Liver (tissue), 9 donors: ENCODE measurements around the gene ATF4. TPM values are rescaled to one million over a fixed set of nuclear protein-coding genes. Genes with fewer than 3 reads are reported as not detected.

ENCODE experiments used
- DNase-seq: peaks from one replicate; pipeline ENCODE4 v3.0.0-alpha.2; 2017; ENCODE audit warnings: low spot score
- H3K27ac ChIP-seq, 2 donors: one replicate each; pipeline ENCODE4 v1.7.0; 2013; ENCODE audit warnings: inconsistent platforms in 2 of 2, low read length in 2 of 2, control low read depth in 1 of 2, low read depth in 1 of 2, mild to moderate bottlenecking in 1 of 2
- H3K27me3 ChIP-seq, 4 donors: one replicate each; pipeline versions ENCODE4 v1.6.1 to v1.7.0; 2013; ENCODE audit warnings: low read length in 3 of 4, inconsistent platforms in 1 of 4, mild to moderate bottlenecking in 1 of 4, moderate library complexity in 1 of 4; ENCODE audit not compliant: control insufficient read depth in 4 of 4, insufficient read depth in 4 of 4
- H3K36me3 ChIP-seq, 4 donors: one replicate each; pipeline versions ENCODE4 v1.6.1 to v1.7.0; 2013; ENCODE audit warnings: low read length in 3 of 4, mild to moderate bottlenecking in 3 of 4, low read depth in 1 of 4, moderate library complexity in 1 of 4; ENCODE audit not compliant: control insufficient read depth in 4 of 4, insufficient read depth in 3 of 4
- H3K4me1 ChIP-seq, 4 donors: one replicate each; pipeline versions ENCODE4 v1.6.1 to v1.7.0; 2013; ENCODE audit warnings: low read length in 3 of 4, mild to moderate bottlenecking in 3 of 4, moderate library complexity in 1 of 4; ENCODE audit not compliant: control insufficient read depth in 4 of 4, insufficient read depth in 4 of 4
- H3K4me3 ChIP-seq, 3 donors: one replicate each; pipeline versions ENCODE4 v1.6.1 to v1.7.0; 2013; ENCODE audit warnings: low read length in 3 of 3, control low read depth in 1 of 3, low read depth in 1 of 3, mild to moderate bottlenecking in 1 of 3
- H3K9ac ChIP-seq, 2 donors: one replicate each; pipeline ENCODE4 v1.7.0; 2013; ENCODE audit warnings: low read length in 2 of 2, mild to moderate bottlenecking in 2 of 2, moderate library complexity in 2 of 2, control low read depth in 1 of 2, low read depth in 1 of 2
- H3K9me3 ChIP-seq, 4 donors: one replicate each; pipeline versions ENCODE4 v1.6.1 to v1.7.0; 2013; ENCODE audit warnings: low read length in 3 of 4; ENCODE audit not compliant: control insufficient read depth in 4 of 4
- CTCF ChIP-seq: fragments of 150-350 bp; IDR thresholded peaks from 2 replicates; pipeline ENCODE4 v1.5.1; 2017; ENCODE audit warnings: improper control_type of control experiment, low read depth, low read length; ENCODE audit not compliant: missing input control
- EGR1 ChIP-seq, 2 donors: IDR thresholded peaks; 2 replicates each; pipeline ENCODE4 v1.6.1; 2016 to 2018; ENCODE audit warnings: antibody characterized with exemption in 2 of 2, low read depth in 2 of 2
- FOXA1 ChIP-seq: IDR thresholded peaks from 2 replicates; pipeline ENCODE4 v1.6.1; 2016; ENCODE audit warnings: antibody characterized with exemption
- FOXA2 ChIP-seq: IDR thresholded peaks from 2 replicates; pipeline ENCODE4 v1.6.1; 2016; ENCODE audit warnings: antibody characterized with exemption
- GABPA ChIP-seq, 2 donors: IDR thresholded peaks in 1 of 2; conservative IDR thresholded peaks in 1 of 2; 2 replicates each; pipeline ENCODE4 v1.6.1; 2016; ENCODE audit warnings: antibody characterized with exemption in 2 of 2, mild to moderate bottlenecking in 1 of 2, moderate library complexity in 1 of 2
- HNF4A ChIP-seq, 2 donors: conservative IDR thresholded peaks; 2 replicates each; pipeline ENCODE4 v1.6.1; 2016; ENCODE audit warnings: antibody characterized with exemption in 2 of 2, mild to moderate bottlenecking in 2 of 2
- HNF4G ChIP-seq: IDR thresholded peaks from 2 replicates; pipeline ENCODE4 v1.6.1; 2016; ENCODE audit warnings: antibody characterized with exemption
- JUND ChIP-seq, 2 donors: IDR thresholded peaks; 2 replicates each; pipeline ENCODE4 v1.6.1; 2016; ENCODE audit warnings: antibody characterized with exemption in 2 of 2
- NR2F2 ChIP-seq: IDR thresholded peaks from 2 replicates; pipeline ENCODE4 v1.6.1; 2016; ENCODE audit warnings: antibody characterized with exemption
- RAD21 ChIP-seq, 2 donors: IDR thresholded peaks; 2 replicates each; pipeline ENCODE4 v1.6.1; 2016; ENCODE audit warnings: antibody characterized with exemption in 2 of 2, mild to moderate bottlenecking in 2 of 2
- REST ChIP-seq: IDR thresholded peaks from 2 replicates; pipeline ENCODE4 v1.6.1; 2016; ENCODE audit warnings: antibody characterized with exemption, mild to moderate bottlenecking
- RXRA ChIP-seq, 2 donors: IDR thresholded peaks; 2 replicates each; pipeline ENCODE4 v1.6.1; 2017 to 2018; ENCODE audit warnings: antibody characterized with exemption in 2 of 2, mild to moderate bottlenecking in 1 of 2
- SP1 ChIP-seq: IDR thresholded peaks from 2 replicates; pipeline ENCODE4 v1.6.1; 2018; ENCODE audit warnings: antibody characterized with exemption, mild to moderate bottlenecking
- TAF1 ChIP-seq: conservative IDR thresholded peaks from 2 replicates; pipeline ENCODE4 v1.6.1; 2016; ENCODE audit warnings: antibody characterized with exemption, mild to moderate bottlenecking
- YY1 ChIP-seq: IDR thresholded peaks from 2 replicates; pipeline ENCODE4 v1.6.1; 2016; ENCODE audit warnings: antibody characterized with exemption, mild to moderate bottlenecking
- ZBTB33 ChIP-seq: IDR thresholded peaks from 2 replicates; pipeline ENCODE4 v1.6.1; 2016; ENCODE audit warnings: antibody characterized with exemption
- WGBS: extraction: QIAGEN DNeasy Blood & Tissue Kit; methylation state at CpG from one replicate; pipeline ENCODE4 v1.1.7; 2013; 5-methylcytosine and 5-hydroxymethylcytosine counted together
- polyA plus RNA-seq, 2 donors: library from polyadenylated mRNA; stranded (reverse) in 1 of 2; unstranded in 1 of 2; fragments of 200-250 nt in 1 of 2; fragments of >200 nt in 1 of 2; fragmentation: Nextera tagmentation in 1 of 2; extraction: Ambion mirVana in 1 of 2; gene quantifications; one replicate each; pipeline versions ENCODE4 v1.2.1 to v1.2.3, GENCODE V29; 2013 to 2015
- total RNA-seq, 2 donors: library from RNA; depleted of rRNA; stranded (reverse); fragments of >200 nt; gene quantifications; one replicate each; pipeline ENCODE4 v1.2.3, GENCODE V29; 2014
- TF ChIP-seq, protein P1 (sequence below): IDR thresholded peaks from 2 replicates; pipeline ENCODE4 v1.6.1; 2016; ENCODE audit warnings: antibody characterized with exemption
- TF ChIP-seq, protein P2 (sequence below): IDR thresholded peaks from 2 replicates; pipeline ENCODE4 v1.6.1; 2016; ENCODE audit warnings: antibody characterized with exemption
- donor health status: healthy.
- donor health status: healthy.
- donor health status: healthy.
- donor health status: healthy.
- donor health status: healthy.

The ATF4 gene
- total and polyA plus RNA-seq, 4 donors, result 112 to 211 (median 169) TPM

DNA sequence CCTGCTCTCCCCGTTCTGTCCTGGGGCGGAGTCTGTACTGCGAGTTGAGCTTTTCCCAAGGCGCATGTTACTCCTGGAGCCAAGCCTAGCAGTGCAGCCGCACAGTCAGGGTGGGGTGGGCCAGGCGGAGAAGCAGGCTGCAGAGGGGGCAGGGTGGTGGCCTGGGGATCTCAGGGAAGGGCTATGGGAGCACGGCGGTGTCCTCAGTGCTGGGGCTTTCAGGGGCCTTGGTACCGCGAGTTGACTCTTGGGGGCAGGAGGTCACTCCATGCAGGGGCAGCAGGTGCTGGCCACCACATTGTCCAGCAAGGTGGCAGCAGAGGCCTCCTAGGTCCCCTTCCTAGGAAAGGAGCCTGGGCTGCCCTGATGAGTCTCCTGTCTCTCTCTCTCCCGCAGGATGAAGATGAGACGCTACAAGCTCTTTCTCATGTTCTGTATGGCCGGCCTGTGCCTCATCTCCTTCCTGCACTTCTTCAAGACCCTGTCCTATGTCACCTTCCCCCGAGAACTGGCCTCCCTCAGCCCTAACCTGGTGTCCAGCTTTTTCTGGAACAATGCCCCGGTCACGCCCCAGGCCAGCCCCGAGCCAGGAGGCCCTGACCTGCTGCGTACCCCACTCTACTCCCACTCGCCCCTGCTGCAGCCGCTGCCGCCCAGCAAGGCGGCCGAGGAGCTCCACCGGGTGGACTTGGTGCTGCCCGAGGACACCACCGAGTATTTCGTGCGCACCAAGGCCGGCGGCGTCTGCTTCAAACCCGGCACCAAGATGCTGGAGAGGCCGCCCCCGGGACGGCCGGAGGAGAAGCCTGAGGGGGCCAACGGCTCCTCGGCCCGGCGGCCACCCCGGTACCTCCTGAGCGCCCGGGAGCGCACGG, 33.2 kb upstream of the ATF4 start:
- Histone ChIP-seq H3K9me3 (no peaks in the 10 kb centered on the region), H3K9ac (no peak overlapping the region), H3K27me3 (no peaks in the 10 kb centered on the region), H3K36me3 (no peaks in the 10 kb centered on the region), H3K27ac (no peak overlapping the region), H3K4me3 (no peak overlapping the region), H3K4me1 (no peaks in the 10 kb centered on the region)
- WGBS, result 89% methylated on average over 45 of the region's 45 CpGs
- TF ChIP-seq FOXA1 (no peak), HNF4A (conservative IDR thresholded peaks at IDR 0.05) (no peak), HNF4G (no peak), REST (no peak), CTCF (no peak), RAD21 (IDR thresholded peaks at IDR 0.05) (no peak), EGR1 (IDR thresholded peaks at IDR 0.05; ENCODE audit: low read depth in 2 of 2) (no peak), TAF1 (no peak), JUND (IDR thresholded peaks at IDR 0.05) (no peak), FOXA2 (no peak), RXRA (IDR thresholded peaks at IDR 0.05) (no peak), YY1 (no peak), GABPA (IDR thresholded peaks at IDR 0.05 in 1 of 2, conservative IDR thresholded peaks at IDR 0.05 in 1 of 2) (no peak), SP1 (no peak), ZBTB33 (no peak), NR2F2 (no peak)
- TF ChIP-seq, protein P1, sequence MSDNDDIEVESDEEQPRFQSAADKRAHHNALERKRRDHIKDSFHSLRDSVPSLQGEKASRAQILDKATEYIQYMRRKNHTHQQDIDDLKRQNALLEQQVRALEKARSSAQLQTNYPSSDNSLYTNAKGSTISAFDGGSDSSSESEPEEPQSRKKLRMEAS, result no peak
- TF ChIP-seq, protein P2, sequence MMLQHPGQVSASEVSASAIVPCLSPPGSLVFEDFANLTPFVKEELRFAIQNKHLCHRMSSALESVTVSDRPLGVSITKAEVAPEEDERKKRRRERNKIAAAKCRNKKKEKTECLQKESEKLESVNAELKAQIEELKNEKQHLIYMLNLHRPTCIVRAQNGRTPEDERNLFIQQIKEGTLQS, result no peak
- DNase-seq, result no peak
